ENCODE measurements around the gene CLIC5.

Gene CLIC5

GRCh38 chr6:46013639-46014038 lies 2.0 kb downstream of the CLIC5 start:
- ChIA-PET CTCF (no interaction called here), POLR2A (no interaction called here)
- Histone ChIP-seq H3K36me3 (ENCODE audit: control insufficient read depth in 4 of 4, insufficient read depth in 4 of 4, low read length in 3 of 4) (no peaks in the 10 kb centered on the region), H3K27me3 (replicated peaks in 2 of 5; ENCODE audit: control insufficient read depth in 4 of 5, insufficient read depth in 5 of 5, low read length in 4 of 5) (peaks cover 5 to 43% (median 28%) of the 10 kb centered on the region in 5 experiments), H3K27ac (ENCODE audit: insufficient read depth in 1 of 2, low read depth in 1 of 2, low read length in 2 of 2, poor library complexity in 1 of 2, severe bottlenecking in 2 of 2) (no peak overlapping the region), H3K9me3 (ENCODE audit: control extremely low read depth in 1 of 5, control insufficient read depth in 4 of 5, insufficient read depth in 2 of 5, low read depth in 1 of 5, low read length in 4 of 5) (peaks cover 0 to 7% (median 3%) of the 10 kb centered on the region in 5 experiments), H3K4me3 (ENCODE audit: control insufficient read depth in 1 of 7, extremely low read depth in 1 of 7, insufficient read depth in 4 of 7, low read depth in 2 of 7, low read length in 6 of 7) (no peak overlapping the region), H3K4me1 (ENCODE audit: control extremely low read depth in 1 of 4, control insufficient read depth in 4 of 4, insufficient read depth in 4 of 4, low read length in 3 of 4) (peaks cover 3 to 31% (median 21%) of the 10 kb centered on the region in 4 experiments)
- DNase-seq = no peak
- WGBS (ENCODE audit: insufficient coverage) = 90% methylated on average over 2 of the region's 4 CpGs

- POLR2A ChIA-PET = no interaction called here
- Histone ChIP-seq H3K4me3 (ENCODE audit: control insufficient read depth in 1 of 7, extremely low read depth in 1 of 7, insufficient read depth in 4 of 7, low read depth in 2 of 7, low read length in 6 of 7) (no peak overlapping the region), H3K27ac (ENCODE audit: insufficient read depth in 1 of 2, low read depth in 1 of 2, low read length in 2 of 2, poor library complexity in 1 of 2, severe bottlenecking in 2 of 2) (no peak overlapping the region), H3K27me3 (replicated peaks in 2 of 5; ENCODE audit: control insufficient read depth in 4 of 5, insufficient read depth in 5 of 5, low read length in 4 of 5) (peaks cover 5 to 41% (median 28%) of the 10 kb centered on the region in 5 experiments), H3K4me1 (ENCODE audit: control extremely low read depth in 1 of 4, control insufficient read depth in 4 of 4, insufficient read depth in 4 of 4, low read length in 3 of 4) (peaks cover 3 to 31% (median 21%) of the 10 kb centered on the region in 4 experiments), H3K9me3 (ENCODE audit: control extremely low read depth in 1 of 5, control insufficient read depth in 4 of 5, insufficient read depth in 2 of 5, low read depth in 1 of 5, low read length in 4 of 5) (peaks cover 0 to 7% (median 3%) of the 10 kb centered on the region in 5 experiments), H3K36me3 (ENCODE audit: control insufficient read depth in 4 of 4, insufficient read depth in 4 of 4, low read length in 3 of 4) (no peaks in the 10 kb centered on the region)
- WGBS (ENCODE audit: insufficient coverage) = no CpG with 5 or more reads among the region's 1 CpG
- CTCF ChIA-PET = no interaction called here
- DNase-seq = no peak
These were observed 2.8 kb downstream of the CLIC5 start for GRCh38 chr6:46012834-46013233.

GRCh38 chr6:46011188-46012085 lies 4.2 kb downstream of the CLIC5 start:
- ChIA-PET POLR2A (no interaction called here), CTCF (interaction anchor here (0.6 kb wide), 1 partner anchor 11 kb away, joined by 3 read pairs; no protein-coding TSS in a partner anchor)
- no peak overlapping the region for H3K27ac ChIP-seq (ENCODE audit: insufficient read depth in 1 of 2, low read depth in 1 of 2, low read length in 2 of 2, poor library complexity in 1 of 2, severe bottlenecking in 2 of 2)
- WGBS (ENCODE audit: insufficient coverage) = 65% methylated on average over 6 of the region's 8 CpGs
- peaks cover 0 to under 1% (median 0%) of the 10 kb centered on the region in 5 experiments for H3K9me3 ChIP-seq (ENCODE audit: control extremely low read depth in 1 of 5, control insufficient read depth in 4 of 5, insufficient read depth in 2 of 5, low read depth in 1 of 5, low read length in 4 of 5)
- DNase-seq = peak; percentile 40 to 87 (median 80)
- H3K27me3 ChIP-seq (replicated peaks in 2 of 5; ENCODE audit: control insufficient read depth in 4 of 5, insufficient read depth in 5 of 5, low read length in 4 of 5) = peaks cover 0 to 29% (median 22%) of the 10 kb centered on the region in 5 experiments
- H3K4me3 ChIP-seq (ENCODE audit: control insufficient read depth in 1 of 7, extremely low read depth in 1 of 7, insufficient read depth in 4 of 7, low read depth in 2 of 7, low read length in 6 of 7) = peak overlapping the region in 1 of 7 experiments; percentile 29
- no peaks in the 10 kb centered on the region for H3K36me3 ChIP-seq (ENCODE audit: control insufficient read depth in 4 of 4, insufficient read depth in 4 of 4, low read length in 3 of 4)
- H3K4me1 ChIP-seq (ENCODE audit: control extremely low read depth in 1 of 4, control insufficient read depth in 4 of 4, insufficient read depth in 4 of 4, low read length in 3 of 4) = peaks cover 3 to 31% (median 21%) of the 10 kb centered on the region in 4 experiments

GRCh38 chr6:46010771-46011170 lies 4.9 kb downstream of the CLIC5 start:
- Histone ChIP-seq H3K4me3 (ENCODE audit: control insufficient read depth in 1 of 7, extremely low read depth in 1 of 7, insufficient read depth in 4 of 7, low read depth in 2 of 7, low read length in 6 of 7) (no peak overlapping the region), H3K9me3 (ENCODE audit: control extremely low read depth in 1 of 5, control insufficient read depth in 4 of 5, insufficient read depth in 2 of 5, low read depth in 1 of 5, low read length in 4 of 5) (no peaks in the 10 kb centered on the region), H3K4me1 (ENCODE audit: control extremely low read depth in 1 of 4, control insufficient read depth in 4 of 4, insufficient read depth in 4 of 4, low read length in 3 of 4) (peaks cover 3 to 26% (median 18%) of the 10 kb centered on the region in 4 experiments), H3K27me3 (replicated peaks in 2 of 5; ENCODE audit: control insufficient read depth in 4 of 5, insufficient read depth in 5 of 5, low read length in 4 of 5) (peaks cover 0 to 22% (median 19%) of the 10 kb centered on the region in 5 experiments), H3K36me3 (ENCODE audit: control insufficient read depth in 4 of 4, insufficient read depth in 4 of 4, low read length in 3 of 4) (no peaks in the 10 kb centered on the region), H3K27ac (ENCODE audit: insufficient read depth in 1 of 2, low read depth in 1 of 2, low read length in 2 of 2, poor library complexity in 1 of 2, severe bottlenecking in 2 of 2) (no peak overlapping the region)
- POLR2A ChIA-PET = no interaction called here
- CTCF ChIA-PET = interaction anchor here (0.6 kb wide), 1 partner anchor 12 kb away, joined by 3 read pairs; no protein-coding TSS in a partner anchor
- 93% methylated on average over 5 of the region's 5 CpGs for WGBS (ENCODE audit: insufficient coverage)
- DNase-seq = peak in 2 of 3 donors; percentile 13 to 19

- ChIA-PET POLR2A (no interaction called here), CTCF (no interaction called here)
- no peak for DNase-seq
- H3K27me3 ChIP-seq (replicated peaks in 2 of 5; ENCODE audit: control insufficient read depth in 4 of 5, insufficient read depth in 5 of 5, low read length in 4 of 5) = peaks cover 0 to 17% (median 16%) of the 10 kb centered on the region in 5 experiments
- WGBS (ENCODE audit: insufficient coverage) = 81% methylated on average over 3 of the region's 3 CpGs
- no peak overlapping the region for H3K4me3 ChIP-seq (ENCODE audit: control insufficient read depth in 1 of 7, extremely low read depth in 1 of 7, insufficient read depth in 4 of 7, low read depth in 2 of 7, low read length in 6 of 7)
- no peaks in the 10 kb centered on the region for H3K9me3 ChIP-seq (ENCODE audit: control extremely low read depth in 1 of 5, control insufficient read depth in 4 of 5, insufficient read depth in 2 of 5, low read depth in 1 of 5, low read length in 4 of 5)
- H3K36me3 ChIP-seq (ENCODE audit: control insufficient read depth in 4 of 4, insufficient read depth in 4 of 4, low read length in 3 of 4) = no peaks in the 10 kb centered on the region
- peaks cover 3 to 21% (median 13%) of the 10 kb centered on the region in 4 experiments for H3K4me1 ChIP-seq (ENCODE audit: control extremely low read depth in 1 of 4, control insufficient read depth in 4 of 4, insufficient read depth in 4 of 4, low read length in 3 of 4)
- H3K27ac ChIP-seq (ENCODE audit: insufficient read depth in 1 of 2, low read depth in 1 of 2, low read length in 2 of 2, poor library complexity in 1 of 2, severe bottlenecking in 2 of 2) = no peak overlapping the region
These were observed 5.4 kb downstream of the CLIC5 start for GRCh38 chr6:46010270-46010669.

- ChIA-PET POLR2A (no interaction called here), CTCF (no interaction called here)
- H3K27ac ChIP-seq (ENCODE audit: insufficient read depth in 1 of 2, low read depth in 1 of 2, low read length in 2 of 2, poor library complexity in 1 of 2, severe bottlenecking in 2 of 2) = no peak overlapping the region
- H3K4me1 ChIP-seq (ENCODE audit: control extremely low read depth in 1 of 4, control insufficient read depth in 4 of 4, insufficient read depth in 4 of 4, low read length in 3 of 4) = no peaks in the 10 kb centered on the region
- WGBS (ENCODE audit: insufficient coverage) = 100% methylated on average over 1 of the region's 1 CpG
- no peak overlapping the region for H3K4me3 ChIP-seq (ENCODE audit: control insufficient read depth in 1 of 7, extremely low read depth in 1 of 7, insufficient read depth in 4 of 7, low read depth in 2 of 7, low read length in 6 of 7)
- H3K36me3 ChIP-seq (ENCODE audit: control insufficient read depth in 4 of 4, insufficient read depth in 4 of 4, low read length in 3 of 4) = no peaks in the 10 kb centered on the region
- DNase-seq = no peak
- no peaks in the 10 kb centered on the region for H3K27me3 ChIP-seq (replicated peaks in 2 of 5; ENCODE audit: control insufficient read depth in 4 of 5, insufficient read depth in 5 of 5, low read length in 4 of 5)
- H3K9me3 ChIP-seq (ENCODE audit: control extremely low read depth in 1 of 5, control insufficient read depth in 4 of 5, insufficient read depth in 2 of 5, low read depth in 1 of 5, low read length in 4 of 5) = no peaks in the 10 kb centered on the region
These were observed 13.4 kb downstream of the CLIC5 start for GRCh38 chr6:46002264-46002663.

GRCh38 chr6:46000905-46001304 lies 14.8 kb downstream of the CLIC5 start:
- peak in 1 of 3 donors; percentile 10 for DNase-seq
- WGBS (ENCODE audit: insufficient coverage) = no CpG with 5 or more reads among the region's 1 CpG
- POLR2A ChIA-PET = no interaction called here

More at GRCh38 chr6:46000905-46001304, 14.8 kb downstream of the CLIC5 start:
- no peak overlapping the region for H3K27ac ChIP-seq (ENCODE audit: insufficient read depth in 1 of 2, low read depth in 1 of 2, low read length in 2 of 2, poor library complexity in 1 of 2, severe bottlenecking in 2 of 2)
- CTCF ChIA-PET = no interaction called here
- H3K27me3 ChIP-seq (replicated peaks in 2 of 5; ENCODE audit: control insufficient read depth in 4 of 5, insufficient read depth in 5 of 5, low read length in 4 of 5) = no peaks in the 10 kb centered on the region
- H3K4me1 ChIP-seq (ENCODE audit: control extremely low read depth in 1 of 4, control insufficient read depth in 4 of 4, insufficient read depth in 4 of 4, low read length in 3 of 4) = no peaks in the 10 kb centered on the region
- no peaks in the 10 kb centered on the region for H3K36me3 ChIP-seq (ENCODE audit: control insufficient read depth in 4 of 4, insufficient read depth in 4 of 4, low read length in 3 of 4)
- no peak overlapping the region for H3K4me3 ChIP-seq (ENCODE audit: control insufficient read depth in 1 of 7, extremely low read depth in 1 of 7, insufficient read depth in 4 of 7, low read depth in 2 of 7, low read length in 6 of 7)
- no peaks in the 10 kb centered on the region for H3K9me3 ChIP-seq (ENCODE audit: control extremely low read depth in 1 of 5, control insufficient read depth in 4 of 5, insufficient read depth in 2 of 5, low read depth in 1 of 5, low read length in 4 of 5)
